Trophoblast cell (in vitro differentiated cells and primary cell): ENCODE data around the gene TNFRSF14.

Source experiments
- DNase-seq, 2 donors: peaks; one replicate each; pipeline ENCODE4 v3.0.0-alpha.2; 2016
- H2AFZ ChIP-seq: 2 replicates; pipeline ENCODE4 v1.6.1; 2013; ENCODE audit warnings: low read length, moderate library complexity, mild to moderate bottlenecking; ENCODE audit not compliant: insufficient read depth, poor library complexity
- H2AK5ac ChIP-seq: 2 replicates; pipeline ENCODE4 v1.6.1; 2013; ENCODE audit warnings: mild to moderate bottlenecking, low read length
- H2BK120ac ChIP-seq: 2 replicates; pipeline ENCODE4 v1.6.1; 2013; ENCODE audit warnings: low read length, mild to moderate bottlenecking, moderate library complexity; ENCODE audit not compliant: insufficient read depth, poor library complexity
- H2BK12ac ChIP-seq: 2 replicates; pipeline ENCODE4 v1.6.1; 2013; ENCODE audit warnings: mild to moderate bottlenecking, low read length, moderate library complexity
- H2BK5ac ChIP-seq: 2 replicates; pipeline ENCODE4 v1.6.1; 2013; ENCODE audit warnings: low read length, low read depth, moderate library complexity, mild to moderate bottlenecking; ENCODE audit not compliant: poor library complexity
- H3K14ac ChIP-seq: 2 replicates; pipeline ENCODE4 v1.6.1; 2013; ENCODE audit warnings: mild to moderate bottlenecking, low read length
- H3K18ac ChIP-seq: 2 replicates; pipeline ENCODE4 v1.6.1; 2013; ENCODE audit warnings: mild to moderate bottlenecking, low read length
- H3K23ac ChIP-seq: 2 replicates; pipeline ENCODE4 v1.6.1; 2013; ENCODE audit warnings: low read length
- H3K27ac ChIP-seq: 2 replicates; pipeline ENCODE4 v1.5.1; 2013; ENCODE audit warnings: low read depth, mild to moderate bottlenecking, inconsistent platforms, low read length, moderate library complexity
- H3K27me3 ChIP-seq: 2 replicates; pipeline ENCODE4 v1.6.1; 2013; ENCODE audit warnings: inconsistent platforms, mild to moderate bottlenecking, low read length, moderate library complexity; ENCODE audit not compliant: insufficient read depth
- H3K36me3 ChIP-seq, 2 experiments: 1 replicate in 1 of 2; 2 replicates in 1 of 2; pipeline ENCODE4 v1.6.1; 2013; ENCODE audit warnings: low read length in 2 of 2, mild to moderate bottlenecking in 2 of 2, moderate library complexity in 1 of 2; ENCODE audit not compliant: insufficient read depth in 2 of 2, control insufficient read depth in 1 of 2
- H3K4ac ChIP-seq: 2 replicates; pipeline ENCODE4 v1.6.1; 2013; ENCODE audit warnings: low read depth, mild to moderate bottlenecking, low read length, moderate library complexity
- H3K4me1 ChIP-seq, 2 experiments: 1 replicate in 1 of 2; 2 replicates in 1 of 2; pipeline ENCODE4 v1.6.1; 2013; ENCODE audit warnings: low read length in 2 of 2, mild to moderate bottlenecking in 2 of 2, moderate library complexity in 1 of 2; ENCODE audit not compliant: insufficient read depth in 2 of 2, control insufficient read depth in 1 of 2
- H3K4me2 ChIP-seq: 2 replicates; pipeline ENCODE4 v1.6.1; 2013; ENCODE audit warnings: inconsistent platforms, mild to moderate bottlenecking, low read length, moderate library complexity
- H3K4me3 ChIP-seq: 2 replicates; pipeline ENCODE4 v1.5.1; 2013; ENCODE audit warnings: mild to moderate bottlenecking, low read depth, low read length, inconsistent platforms
- H3K79me1 ChIP-seq: one replicate; pipeline ENCODE4 v1.6.1; 2013; ENCODE audit warnings: low read length
- H3K79me2 ChIP-seq: 2 replicates; pipeline ENCODE4 v1.6.1; 2013; ENCODE audit warnings: low read length, mild to moderate bottlenecking; ENCODE audit not compliant: control insufficient read depth, insufficient read depth, poor library complexity
- H3K9ac ChIP-seq: 2 replicates; pipeline ENCODE4 v1.6.1; 2013; ENCODE audit warnings: mild to moderate bottlenecking, low read length
- H3K9me3 ChIP-seq: 2 replicates; pipeline ENCODE4 v1.6.1; 2013; ENCODE audit warnings: low read depth, mild to moderate bottlenecking, control low read depth, inconsistent platforms, low read length; ENCODE audit not compliant: insufficient read depth
- H4K12ac ChIP-seq: 2 replicates; pipeline ENCODE4 v1.6.1; 2013; ENCODE audit warnings: low read depth, mild to moderate bottlenecking, low read length, moderate library complexity
- H4K8ac ChIP-seq: 2 replicates; pipeline ENCODE4 v1.6.1; 2013; ENCODE audit warnings: low read depth, mild to moderate bottlenecking, low read length, moderate library complexity
- H4K91ac ChIP-seq: one replicate; pipeline ENCODE4 v1.6.1; 2013; ENCODE audit warnings: low read depth, mild to moderate bottlenecking, low read length, moderate library complexity
- WGBS: extraction: QIAGEN DNeasy Blood & Tissue Kit; methylation state at CpG from one replicate; pipeline ENCODE4 v1.1.7; 2013; ENCODE audit warnings: missing lambda C conversion rate; ENCODE audit not compliant: insufficient read length, insufficient coverage; ENCODE audit errors: extremely low coverage; 5-methylcytosine and 5-hydroxymethylcytosine counted together

The TNFRSF14 gene

GRCh38 chr1:2519729-2520128 is 36.4 kb upstream of the TNFRSF14 start:
- H3K36me3 ChIP-seq, result peaks cover 67% of the 10 kb centered on the region in 2 experiments
- no peak overlapping the region for H2AK5ac ChIP-seq
- no peak overlapping the region for H2BK120ac ChIP-seq
- H3K4me2 ChIP-seq, result no peak overlapping the region
- no CpG with 5 or more reads among the region's 30 CpGs for WGBS
- no peaks in the 10 kb centered on the region for H3K27me3 ChIP-seq
- no peak overlapping the region for H3K4me3 ChIP-seq
- no peak overlapping the region for H2BK5ac ChIP-seq
- no peak overlapping the region for H4K12ac ChIP-seq
- H3K9me3 ChIP-seq, result no peaks in the 10 kb centered on the region
- no peak overlapping the region for H3K18ac ChIP-seq
- H4K91ac ChIP-seq, result no peak overlapping the region
- DNase-seq, result no peak
- H3K4ac ChIP-seq, result no peak overlapping the region
- no peak overlapping the region for H2AFZ ChIP-seq
- H3K14ac ChIP-seq, result no peak overlapping the region
- no peak overlapping the region for H3K27ac ChIP-seq
- no peak overlapping the region for H4K8ac ChIP-seq
- no peak overlapping the region for H2BK12ac ChIP-seq
- H3K9ac ChIP-seq, result no peak overlapping the region
- no peaks in the 10 kb centered on the region for H3K79me1 ChIP-seq
- H3K79me2 ChIP-seq, result peaks cover 4% of the 10 kb centered on the region
- peaks cover 2 to 3% of the 10 kb centered on the region in 2 experiments for H3K4me1 ChIP-seq
- H3K23ac ChIP-seq, result no peak overlapping the region

DNA sequence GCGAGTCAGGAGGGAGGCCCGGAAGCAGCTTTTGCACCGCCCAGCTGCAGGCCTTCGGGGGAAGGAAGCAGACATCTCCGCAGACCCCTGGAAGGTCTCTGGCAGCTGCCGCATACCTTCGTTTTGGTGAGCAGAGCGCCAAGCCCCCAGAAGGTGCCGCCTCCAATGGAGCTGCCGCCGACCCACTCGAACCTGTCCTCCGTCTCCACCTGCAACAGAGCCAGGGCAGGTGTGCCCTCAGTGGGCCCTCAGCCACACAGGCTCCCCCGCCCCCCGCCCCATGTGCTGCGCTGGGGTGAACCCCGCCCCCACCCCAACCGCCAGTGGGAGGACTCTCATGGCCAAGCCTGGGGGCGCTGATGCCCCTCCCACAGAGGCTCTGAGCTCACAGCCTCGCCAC is 36.0 kb upstream of the TNFRSF14 start:
- no peak overlapping the region for H4K12ac ChIP-seq
- no peak overlapping the region for H3K18ac ChIP-seq
- no peak overlapping the region for H2AK5ac ChIP-seq
- H4K8ac ChIP-seq, result no peak overlapping the region
- whole genome bisulfite sequencing, result no CpG with 5 or more reads among the region's 20 CpGs
- H3K27ac ChIP-seq, result no peak overlapping the region
- H3K4ac ChIP-seq, result no peak overlapping the region
- H3K79me1 ChIP-seq, result no peaks in the 10 kb centered on the region
- no peak overlapping the region for H2BK120ac ChIP-seq
- no peak overlapping the region for H3K4me2 ChIP-seq
- DNase-seq, result no peak
- no peak overlapping the region for H3K9ac ChIP-seq
- H2BK12ac ChIP-seq, result no peak overlapping the region
- peaks cover 63% of the 10 kb centered on the region in 2 experiments for H3K36me3 ChIP-seq
- no peaks in the 10 kb centered on the region for H3K9me3 ChIP-seq
- no peak overlapping the region for H3K14ac ChIP-seq
- no peak overlapping the region for H2AFZ ChIP-seq
- H2BK5ac ChIP-seq, result no peak overlapping the region
- H3K27me3 ChIP-seq, result no peaks in the 10 kb centered on the region
- no peak overlapping the region for H3K4me3 ChIP-seq
- peaks cover 4% of the 10 kb centered on the region for H3K79me2 ChIP-seq
- H3K23ac ChIP-seq, result no peak overlapping the region
- H4K91ac ChIP-seq, result no peak overlapping the region
- peaks cover 4 to 8% of the 10 kb centered on the region in 2 experiments for H3K4me1 ChIP-seq

DNA sequence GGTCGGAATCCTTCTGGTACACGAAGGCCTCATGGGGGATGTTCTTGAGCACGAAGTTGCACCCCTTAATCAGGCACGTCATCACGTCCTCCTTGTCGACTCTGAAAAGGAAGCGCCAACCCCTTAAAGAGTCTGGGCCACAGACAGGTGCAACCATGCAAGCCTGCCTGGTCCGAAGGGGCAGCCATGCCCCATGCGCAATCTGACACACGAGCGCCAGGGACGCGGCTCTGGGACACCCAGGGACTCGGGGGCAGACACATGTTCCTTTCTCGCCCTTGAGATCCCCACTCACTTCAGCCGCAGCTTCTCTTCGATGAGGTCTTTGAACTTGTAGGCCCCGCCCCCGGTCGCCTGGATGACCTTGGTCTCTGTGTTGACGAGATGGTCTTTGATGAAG is 35.4 kb upstream of the TNFRSF14 start:
- Histone ChIP-seq H3K4me3 (no peak overlapping the region), H3K4me2 (no peak overlapping the region), H3K4ac (no peak overlapping the region), H3K79me1 (peaks cover 3% of the 10 kb centered on the region), H2AK5ac (no peak overlapping the region), H4K12ac (no peak overlapping the region), H3K18ac (no peak overlapping the region), H4K91ac (no peak overlapping the region), H4K8ac (no peak overlapping the region), H3K4me1 (peaks cover 7 to 12% of the 10 kb centered on the region in 2 experiments), H3K14ac (no peak overlapping the region), H2AFZ (no peak overlapping the region), H3K27me3 (no peaks in the 10 kb centered on the region), H3K79me2 (peaks cover 9% of the 10 kb centered on the region), H2BK5ac (no peak overlapping the region), H3K36me3 (peaks cover 57% of the 10 kb centered on the region in 2 experiments), H2BK12ac (no peak overlapping the region), H3K9me3 (no peaks in the 10 kb centered on the region), H3K27ac (no peak overlapping the region), H3K9ac (no peak overlapping the region), H2BK120ac (no peak overlapping the region), H3K23ac (no peak overlapping the region)
- no peak for DNase-seq
- no CpG with 5 or more reads among the region's 21 CpGs for WGBS

- Histone ChIP-seq H2BK12ac (no peak overlapping the region), H2BK120ac (no peak overlapping the region), H3K18ac (no peak overlapping the region), H3K4me3 (no peak overlapping the region), H4K8ac (no peak overlapping the region), H3K27me3 (peaks cover 4% of the 10 kb centered on the region), H3K27ac (no peak overlapping the region), H4K91ac (no peak overlapping the region), H3K4me2 (no peak overlapping the region), H3K79me1 (peaks cover 7% of the 10 kb centered on the region), H3K9me3 (no peaks in the 10 kb centered on the region), H3K4me1 (peaks cover 7 to 15% of the 10 kb centered on the region in 2 experiments), H3K79me2 (peaks cover 12% of the 10 kb centered on the region), H2BK5ac (no peak overlapping the region), H2AFZ (no peak overlapping the region), H3K4ac (no peak overlapping the region), H4K12ac (no peak overlapping the region), H2AK5ac (no peak overlapping the region), H3K9ac (no peak overlapping the region), H3K23ac (no peak overlapping the region), H3K14ac (no peak overlapping the region), H3K36me3 (peaks cover 42 to 43% of the 10 kb centered on the region in 2 experiments)
- no peak for DNase-seq
- WGBS, result no CpG with 5 or more reads among the region's 7 CpGs
These were observed 33.9 kb upstream of the TNFRSF14 start for GRCh38 chr1:2522230-2522629.
